GM18507 (cell line): Measurements from ENCODE around the gene CD300C.
"Not testable (repeated sequence)": the region's sequence is repeated elsewhere in the genome, so short reads cannot be mapped to it uniquely, and the experiment has no call there.

Experiments used
- DNase-seq: peaks from one replicate; pipeline ENCODE4 v3.0.0; 2011; ENCODE audit warnings: low read depth; ENCODE audit not compliant: insufficient read length; ENCODE audit errors: extremely low spot score
- FAIRE-seq: peaks from 2 replicates; lab custom pipeline; 2011; peaks lifted over from hg19 to GRCh38; lab: Jason Lieb, UNC

CD300C gene

DNA sequence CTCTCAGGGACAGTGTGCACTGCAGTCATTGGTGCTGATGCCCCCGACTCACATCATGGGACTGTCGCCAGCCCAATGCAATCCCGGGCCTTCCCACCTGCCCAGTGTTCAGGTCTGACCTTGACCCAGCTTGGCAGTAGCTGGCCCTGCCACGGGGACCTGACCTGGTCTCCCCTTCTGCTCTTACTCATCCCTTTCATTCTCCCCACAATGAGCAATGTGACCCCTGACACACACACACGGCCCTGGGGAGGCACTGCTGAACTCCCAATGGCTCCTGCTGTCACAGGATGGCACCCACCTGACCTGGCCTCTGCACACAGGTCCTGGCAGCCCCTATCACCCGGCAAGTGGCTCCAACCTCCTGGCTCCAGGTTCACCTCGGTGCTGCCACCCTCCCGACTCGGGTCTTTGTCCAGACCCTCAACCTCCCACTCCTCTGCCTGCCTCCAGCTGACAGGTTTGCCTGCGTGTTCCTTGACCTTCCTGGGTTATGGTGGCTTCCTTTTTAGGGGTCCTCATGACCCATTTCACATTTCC, 6.6 kb downstream of the CD300C start:
- no peak for FAIRE-seq
- no peak for DNase-seq

DNA sequence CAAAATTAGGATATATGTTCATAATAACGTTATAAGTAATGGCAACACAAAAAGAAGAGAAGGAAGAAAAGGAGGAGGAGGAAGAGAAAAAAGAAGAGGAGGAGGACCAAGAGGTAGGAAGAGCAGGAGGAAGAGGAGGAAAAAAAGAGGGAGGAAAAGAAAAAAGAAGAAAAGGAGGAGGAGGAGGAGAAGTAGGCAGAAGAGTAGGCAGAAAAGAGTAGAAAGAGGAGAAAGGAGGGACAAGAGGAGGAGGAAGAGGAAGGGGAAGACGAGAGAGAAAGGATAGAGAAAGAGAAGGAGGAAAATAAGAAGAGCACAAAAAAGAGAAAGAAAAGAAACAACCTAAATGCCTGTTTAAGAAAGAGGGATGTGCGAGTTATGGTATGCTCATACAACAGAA, 9.0 kb downstream of the CD300C start:
- no peak for FAIRE-seq
- no peak for DNase-seq

DNA sequence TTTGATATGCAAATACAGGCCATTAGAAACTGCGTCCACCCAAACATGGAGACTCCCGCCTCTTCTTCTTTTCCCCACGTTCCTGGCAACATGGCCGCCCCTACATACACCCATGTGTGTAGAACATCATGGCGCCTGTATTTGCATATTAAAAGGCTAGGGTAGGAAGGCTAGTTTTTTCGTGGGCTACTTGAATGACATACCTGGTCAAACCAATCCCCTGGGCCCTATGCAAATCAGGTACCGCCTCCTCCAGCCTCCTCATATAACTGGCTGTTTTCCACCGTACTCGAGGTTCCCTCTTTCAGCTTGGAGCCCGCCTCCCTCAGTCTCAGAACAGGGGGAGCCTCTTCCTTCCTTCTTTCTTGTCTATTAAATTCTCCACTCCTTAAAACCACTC, 13.8 kb downstream of the CD300C start:
- FAIRE-seq (peak; percentile 81), DNase-seq (no peak)

DNA sequence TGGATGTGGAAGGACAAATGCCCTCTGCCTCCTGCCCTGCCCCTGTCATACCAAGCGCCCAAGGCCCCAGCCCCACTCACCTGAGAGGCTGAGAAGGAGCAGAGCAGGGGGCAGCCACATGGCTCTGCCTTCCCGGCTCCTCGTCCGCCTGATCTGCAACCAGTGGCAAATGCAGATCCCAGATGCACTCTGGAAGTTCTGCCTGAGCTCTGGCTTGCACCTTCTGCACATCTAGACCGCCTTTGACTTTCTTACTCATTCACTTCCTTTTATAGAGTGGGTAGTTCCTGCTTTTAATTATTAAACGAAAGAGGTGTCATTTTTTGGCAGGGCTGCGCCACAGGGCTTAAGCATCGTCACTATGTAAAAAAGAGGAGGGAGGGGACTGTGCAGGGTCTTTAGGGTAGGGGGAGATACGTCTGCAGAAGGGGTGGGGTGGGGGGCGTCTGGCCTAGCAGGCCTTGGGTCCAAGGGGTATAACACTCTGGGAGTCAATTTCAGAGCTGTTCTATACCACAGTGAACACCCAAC, 14.6 kb downstream of the CD300C start, which contains the start of gene CD300LB:
Gene CD300LB, minus strand, starts transcription at position 245 of the 531 bp plus-strand sequence. Its CDS starts 125 bp downstream, at position 120.
- DNase-seq (peak; percentile 33), FAIRE-seq (peak; percentile 86)

DNA sequence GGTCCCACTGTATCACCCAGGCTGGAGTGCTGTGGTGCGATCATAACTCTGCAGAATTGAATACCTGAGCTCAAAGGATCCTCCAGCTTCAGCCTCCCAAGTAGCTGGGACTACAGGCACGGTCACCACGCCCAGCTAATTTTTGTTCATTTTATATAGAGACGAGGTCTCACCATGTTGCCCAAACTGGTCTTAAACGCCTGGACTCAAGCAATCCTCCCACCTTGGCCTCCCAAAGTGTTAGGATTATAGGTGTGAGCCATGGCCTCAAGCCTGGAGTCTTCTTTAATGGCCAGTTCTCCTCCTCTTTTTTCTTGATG, 15.1 kb downstream of the CD300C start:
- no peak for FAIRE-seq

DNA sequence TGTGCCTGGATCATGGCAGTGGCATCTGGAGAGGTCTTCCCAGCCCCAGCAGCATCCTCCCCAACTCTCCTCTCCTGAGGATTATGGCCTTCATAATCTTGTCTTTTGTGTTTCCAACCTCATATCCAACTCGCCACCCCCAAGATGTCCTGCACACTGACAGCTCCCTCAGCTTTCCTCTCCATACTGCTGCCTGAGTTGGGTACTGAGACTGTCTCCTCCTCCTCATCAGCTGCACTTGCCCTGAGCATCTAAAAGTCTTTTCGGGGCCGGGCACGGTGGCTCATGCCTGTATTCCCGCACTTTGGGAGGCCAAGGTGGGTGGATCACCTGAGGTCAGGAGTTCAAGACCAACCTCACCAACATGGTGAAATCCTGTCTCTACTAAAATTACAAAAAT, 16.7 kb downstream of the CD300C start:
- FAIRE-seq (no peak), DNase-seq (no peak)

More for the DNA sequence above, 15.1 kb downstream of the CD300C start:
- DNase-seq: no peak

DNA sequence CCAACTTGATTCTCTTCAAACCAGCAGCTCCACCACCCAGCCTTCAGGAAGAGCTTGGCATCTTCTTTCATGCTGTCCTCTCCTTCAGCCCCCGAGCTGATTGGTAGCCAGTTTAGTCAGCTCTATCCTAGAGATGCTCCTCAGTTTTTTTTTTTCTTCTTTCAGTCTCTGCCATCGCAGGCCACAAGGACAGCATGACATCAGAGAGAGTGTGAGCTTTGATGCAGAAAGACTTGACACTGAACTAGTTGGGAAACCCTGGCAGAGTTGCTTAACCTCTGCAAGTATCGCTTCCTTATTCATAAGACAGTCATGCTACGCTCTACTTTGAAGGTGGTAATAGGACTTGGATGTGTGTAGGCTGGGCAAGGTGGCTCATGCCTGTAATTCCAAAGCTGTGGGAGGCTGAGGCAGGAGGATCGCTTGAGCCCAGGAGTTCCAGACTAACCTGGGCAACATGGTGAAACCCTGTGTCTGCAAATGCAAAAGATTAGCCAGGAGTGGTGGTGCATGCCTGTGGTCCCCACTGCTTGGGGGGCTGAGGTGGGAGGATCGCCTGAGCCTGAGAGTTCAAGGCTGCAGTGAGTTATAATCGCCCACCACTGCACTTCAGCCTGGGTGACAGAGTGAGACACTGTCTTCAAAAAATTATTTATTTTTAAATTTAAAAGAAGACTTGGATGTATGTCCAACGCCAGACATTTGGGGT, 17.3 kb downstream of the CD300C start:
- DNase-seq: peak; percentile 52
- peak; percentile 88 for FAIRE-seq

DNA sequence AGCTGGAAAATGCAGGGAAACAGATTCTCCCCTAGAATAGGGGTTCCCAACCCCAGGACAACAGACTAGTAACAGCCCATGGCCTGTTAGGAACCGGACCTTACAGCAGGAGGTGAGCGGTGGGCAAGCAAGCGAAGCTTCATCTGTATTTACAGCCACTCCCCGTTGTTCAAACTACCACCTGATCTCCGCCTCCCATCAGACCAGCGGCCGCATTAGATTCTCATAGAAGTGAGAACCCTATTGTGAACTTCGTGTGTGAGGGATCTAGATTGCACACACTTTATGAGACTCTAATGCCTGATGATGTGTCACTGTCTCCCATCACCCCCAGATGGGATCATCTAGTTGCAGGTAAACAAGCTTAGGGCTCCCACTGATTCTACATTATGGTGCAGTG, 18.2 kb downstream of the CD300C start:
- DNase-seq (no peak), FAIRE-seq (no peak)

DNA sequence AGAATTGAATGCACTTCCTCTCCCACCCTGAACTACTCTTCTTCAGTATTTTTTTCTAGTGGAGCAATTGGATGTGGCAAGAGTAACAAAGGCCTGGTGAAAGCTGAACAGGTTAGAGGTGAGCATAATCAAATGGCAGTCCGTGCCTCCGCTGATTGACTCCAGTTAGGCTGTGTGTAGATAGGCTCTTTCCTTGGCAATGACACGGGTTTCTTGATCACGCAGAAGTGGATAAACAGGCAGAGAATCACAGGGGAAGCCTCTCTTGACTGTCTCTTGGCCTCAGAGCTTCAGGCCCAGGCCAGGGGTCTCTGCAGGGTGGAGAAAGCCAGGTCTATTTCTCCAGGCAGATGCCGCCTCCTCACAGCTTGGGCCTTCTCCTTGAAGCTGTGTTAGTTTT, 18.8 kb downstream of the CD300C start:
- FAIRE-seq (no peak), DNase-seq (no peak)

DNA sequence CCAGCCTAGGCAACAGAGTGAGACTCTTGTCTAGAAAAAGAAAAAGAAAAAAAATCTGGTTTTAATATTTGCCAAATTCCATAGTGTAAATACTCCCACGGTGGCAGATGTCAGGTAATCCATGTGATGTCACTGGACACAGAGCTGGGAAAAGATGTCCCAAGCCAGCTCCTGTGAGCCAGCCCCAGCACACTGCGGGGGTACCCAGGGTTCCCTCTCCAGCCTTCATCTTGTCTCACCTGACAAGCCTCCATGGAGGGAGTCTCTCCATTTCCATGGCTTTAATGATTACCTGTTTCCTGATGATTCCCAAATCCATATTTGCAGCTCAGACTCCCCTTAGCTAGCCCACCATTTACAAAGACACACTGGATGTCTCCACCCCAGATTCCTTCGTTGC, 19.2 kb downstream of the CD300C start:
- no peak for FAIRE-seq
- DNase-seq: no peak

DNA sequence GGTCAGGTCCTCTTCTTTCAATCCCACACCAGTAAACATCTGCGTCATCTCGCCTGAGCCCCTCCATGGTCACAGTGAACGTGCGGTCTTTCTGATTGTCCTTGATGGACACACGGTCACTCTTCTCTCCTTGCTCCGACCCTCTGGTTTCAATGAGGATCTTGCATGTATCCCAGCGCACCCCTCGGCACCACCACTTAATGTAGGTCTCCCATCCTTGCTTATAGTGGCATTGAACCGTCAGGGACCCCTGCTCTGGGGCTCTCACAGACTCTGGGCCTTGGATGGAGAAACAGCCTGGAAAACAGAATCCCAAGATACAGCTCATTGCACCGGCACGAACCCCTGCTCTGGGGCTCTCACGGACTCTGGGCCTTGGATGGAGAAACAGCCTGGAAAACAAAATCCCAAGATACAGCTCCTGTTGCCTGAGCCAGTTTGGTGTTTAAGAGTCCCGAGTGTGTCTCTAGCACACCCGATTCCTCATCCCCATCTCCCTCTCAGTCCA, 20.1 kb downstream of the CD300C start:
- FAIRE-seq (no peak), DNase-seq (no peak)

DNA sequence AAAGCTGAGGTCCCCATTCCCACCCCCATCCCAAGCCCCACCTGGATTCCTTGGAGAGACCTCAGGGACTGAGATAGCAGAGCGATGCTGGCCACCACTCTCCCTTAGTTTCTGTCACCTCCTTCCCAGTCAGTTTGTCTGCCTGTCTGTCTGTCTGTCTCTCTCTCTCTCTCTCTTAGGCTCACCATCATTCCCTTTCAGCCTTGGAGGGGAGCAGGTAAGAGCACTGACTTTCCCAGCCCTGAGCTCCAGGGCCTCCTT, 20.5 kb downstream of the CD300C start:
- FAIRE-seq: no peak
- DNase-seq: no peak

DNA sequence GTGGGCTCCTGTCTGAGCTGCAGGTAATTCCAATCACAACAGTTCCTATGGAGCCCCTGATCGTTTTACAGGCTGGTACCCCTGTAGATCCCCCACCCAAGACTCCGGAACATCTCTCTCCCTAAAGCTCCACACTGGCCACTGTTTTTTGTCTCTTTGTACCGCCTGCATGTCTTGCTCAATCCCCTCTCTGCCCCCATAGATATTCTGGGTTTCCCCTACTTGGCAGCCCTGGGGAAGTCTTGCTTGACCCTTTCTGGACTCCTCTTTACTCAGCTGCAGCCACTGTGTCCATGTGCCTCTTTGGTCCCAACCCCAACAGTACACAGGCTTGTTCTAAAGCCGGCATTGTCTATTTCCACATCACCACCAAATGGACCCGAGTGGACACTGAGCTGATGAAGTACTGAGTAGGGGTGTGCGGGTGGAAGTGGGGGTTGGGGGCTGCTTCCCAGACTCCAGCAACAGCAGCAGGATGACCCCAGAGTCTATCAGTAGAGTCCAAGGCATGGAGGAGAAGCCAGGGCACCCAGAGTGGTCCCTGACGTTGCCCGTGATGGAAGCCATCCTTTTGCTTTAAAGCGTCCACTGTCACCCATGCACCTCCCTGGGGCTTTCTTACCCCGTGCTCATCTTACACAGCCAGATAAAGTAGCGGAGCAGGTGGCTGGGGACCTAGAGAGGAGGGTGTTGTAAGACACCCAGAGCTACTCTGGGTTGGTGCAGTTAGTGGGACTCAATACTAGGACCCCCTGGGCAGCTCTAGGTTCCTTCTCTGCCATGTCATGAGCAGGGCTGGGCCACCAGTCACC, 21.1 kb downstream of the CD300C start:
- FAIRE-seq (no peak), DNase-seq (no peak)

DNA sequence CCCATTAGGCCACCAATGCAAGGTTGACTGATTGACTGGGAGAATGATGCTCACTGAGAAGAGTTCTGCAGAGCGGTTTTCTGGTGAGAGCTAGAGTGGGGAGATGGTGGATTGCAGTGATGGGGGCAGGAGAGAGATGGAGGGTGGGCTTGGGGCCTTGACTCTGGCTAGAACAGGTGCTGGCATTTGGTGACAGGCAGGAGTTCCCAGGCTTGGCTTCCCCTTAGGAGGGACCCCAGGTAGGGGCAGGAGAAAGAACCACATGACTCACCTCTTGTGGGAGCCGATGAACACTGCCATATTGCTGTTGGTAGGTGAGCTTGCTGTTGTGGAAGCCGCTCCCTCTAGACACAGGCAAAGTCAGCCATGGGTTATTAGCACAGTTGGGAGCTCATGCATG, 22.6 kb downstream of the CD300C start:
- DNase-seq (no peak), FAIRE-seq (no peak)

DNA sequence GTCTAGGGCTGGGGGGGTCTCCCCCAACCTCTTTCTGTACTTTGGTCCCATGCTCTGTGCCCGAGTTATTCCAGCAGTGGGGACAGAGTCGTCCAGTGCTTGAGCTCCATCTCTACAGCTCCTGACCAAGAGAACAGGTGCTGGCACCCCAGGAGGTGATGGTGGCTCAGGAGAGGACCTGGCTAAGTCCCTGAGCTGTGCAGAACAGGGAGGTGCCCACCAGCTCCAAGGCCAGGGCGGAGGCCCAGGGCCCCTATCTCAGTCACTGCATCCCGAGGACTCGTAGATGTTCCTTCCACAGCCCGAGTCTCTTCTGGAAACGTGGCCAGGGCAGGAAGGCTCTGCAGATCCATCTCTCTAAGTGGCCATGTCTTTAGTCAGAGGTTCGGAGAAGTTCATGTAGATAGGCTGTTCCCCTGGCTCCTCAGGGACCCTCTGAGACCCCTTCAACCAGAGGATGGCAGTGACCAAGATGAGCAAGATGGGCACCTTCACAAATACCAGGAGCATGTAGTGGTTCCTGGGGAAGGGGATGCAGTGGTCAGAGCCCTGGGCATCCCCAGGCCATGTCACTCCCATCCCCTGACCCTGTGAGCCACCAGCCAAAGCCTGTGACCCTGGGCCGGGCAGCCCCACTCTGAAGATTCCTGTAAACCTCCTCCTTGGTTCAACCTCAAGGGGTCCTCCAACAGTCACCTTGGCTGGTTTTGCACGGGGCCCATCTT, 23.4 kb downstream of the CD300C start:
- FAIRE-seq (no peak), DNase-seq (no peak)

DNA sequence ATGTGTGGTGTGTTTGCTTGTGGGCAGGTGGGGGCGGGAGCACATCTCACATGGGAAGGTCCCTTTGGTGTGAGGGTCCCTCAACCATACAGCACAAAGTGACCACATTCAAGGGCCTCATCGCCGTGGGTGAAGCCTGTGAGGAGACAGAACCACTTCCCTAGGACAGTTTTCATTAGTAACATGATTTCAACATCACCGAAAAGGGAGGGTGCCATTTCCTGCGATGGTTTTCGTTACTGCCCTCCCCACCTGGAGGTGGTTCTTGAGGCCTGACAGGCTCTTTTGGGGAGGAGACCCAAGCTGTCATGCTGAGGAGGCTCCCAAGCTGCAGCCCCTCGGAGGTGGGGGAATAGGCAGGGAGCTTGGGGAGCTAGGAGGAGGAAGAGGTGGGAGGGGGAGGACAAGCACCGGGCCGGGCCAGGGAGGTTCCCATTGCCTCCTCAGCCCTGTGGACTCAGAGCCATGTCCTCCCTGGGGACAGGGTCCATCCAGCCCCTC, 24.2 kb downstream of the CD300C start:
- DNase-seq (no peak), FAIRE-seq (peak; percentile 70)

DNA sequence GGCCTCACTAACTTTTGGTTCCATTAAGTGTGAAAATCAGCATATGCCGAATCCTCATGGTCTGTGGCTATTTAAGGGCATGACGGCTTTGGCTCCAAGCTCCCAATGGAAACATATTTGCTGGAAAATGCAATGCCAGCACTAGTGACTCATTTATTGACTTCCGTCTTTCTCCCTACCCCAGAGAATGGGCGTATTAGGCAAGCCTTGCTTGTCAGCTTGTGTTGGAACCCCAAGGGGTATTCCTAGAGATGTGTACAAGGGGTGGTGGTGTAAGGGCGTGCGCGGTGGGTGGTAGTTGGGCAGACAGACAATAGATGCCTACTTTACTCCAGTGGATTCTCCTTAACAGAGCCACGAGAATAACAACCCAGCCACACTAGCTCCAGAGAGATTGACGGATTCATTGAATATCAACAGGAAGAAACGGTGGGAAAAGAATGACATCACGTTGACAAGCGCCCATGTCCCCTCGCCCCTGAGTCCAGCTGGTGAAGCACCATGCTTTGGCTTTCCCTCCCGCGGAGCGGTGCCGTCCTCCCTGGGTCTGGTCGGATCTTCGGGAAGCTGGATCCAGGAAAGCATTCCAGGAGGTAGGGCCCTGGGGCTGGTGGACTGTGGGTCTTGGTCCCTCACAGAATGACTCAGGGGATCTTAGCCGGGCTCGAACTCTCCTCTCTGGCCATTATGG, 25.0 kb downstream of the CD300C start:
- FAIRE-seq: no peak
- no peak for DNase-seq

DNA sequence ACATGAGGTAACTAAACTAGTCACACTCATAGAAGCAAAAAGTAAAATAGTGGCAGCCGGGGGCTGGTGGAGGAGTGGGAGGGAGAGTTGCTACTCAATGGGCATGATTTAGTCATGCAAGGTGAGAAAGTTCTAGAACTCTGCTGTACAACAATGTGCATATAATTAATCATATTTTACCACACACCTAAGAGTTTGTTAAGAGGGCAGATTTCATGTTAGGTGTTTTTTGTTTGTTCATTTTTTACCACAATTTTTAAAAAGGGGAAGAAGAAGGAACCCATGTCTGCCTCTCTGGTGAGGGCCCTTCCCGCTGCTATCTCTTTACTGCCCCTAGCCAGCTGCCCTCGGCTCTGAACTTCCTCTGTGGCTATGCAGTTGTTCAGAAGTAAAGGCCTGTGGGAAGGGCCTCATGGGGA, 25.9 kb downstream of the CD300C start:
- DNase-seq (no peak), FAIRE-seq (peak; percentile 24)

DNA sequence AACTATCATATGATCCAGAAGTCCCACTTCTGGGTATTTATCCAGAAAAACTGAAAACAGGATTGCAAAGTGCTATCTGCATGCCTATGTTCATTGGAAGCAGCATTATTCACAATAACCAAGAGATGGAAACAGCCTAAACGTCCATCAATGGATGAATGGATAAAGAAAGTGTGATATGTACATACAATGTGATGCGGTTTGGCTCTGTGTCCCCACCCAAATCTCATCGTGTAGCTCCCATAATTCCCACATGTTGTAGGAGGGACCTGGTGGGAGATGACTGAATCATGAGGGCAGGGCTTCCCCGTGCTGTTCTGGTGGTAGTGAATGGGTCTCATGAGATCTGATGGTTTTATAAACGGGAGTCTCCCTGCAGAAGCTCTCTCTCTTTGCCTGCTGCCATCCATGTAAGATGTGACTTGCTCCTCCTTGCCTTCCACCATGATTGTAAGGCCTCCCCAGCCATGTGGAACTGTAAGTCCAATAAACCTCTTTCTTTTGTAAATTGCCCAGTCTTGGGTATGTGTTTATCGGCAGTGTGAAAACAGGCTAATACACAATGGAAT, 27.4 kb downstream of the CD300C start:
- FAIRE-seq, DNase-seq: not testable (repeated sequence)
